Adrenal gland (tissue), 5 donors: ENCODE data around the gene NHSL2.

Experiments used
- POLR2A ChIP-seq, 2 donors: fragments of 450-650 bp; IDR thresholded peaks; one replicate each; pipeline ENCODE4 v1.6.1; 2017; ENCODE audit warnings: antibody characterized with exemption in 2 of 2, mild to moderate bottlenecking in 2 of 2, moderate library complexity in 1 of 2
- TF ChIP-seq, protein P1 (sequence below), 6 experiments: fragments of 450-650 bp in 4 of 6; fragments of 200-600 bp in 2 of 6; sonication (generic) in 1 of 6; IDR thresholded peaks; 1 replicate in 5 of 6; 2 replicates in 1 of 6; pipeline versions ENCODE4 v1.5.1 to v1.8.0; 2016 to 2021; ENCODE audit warnings: antibody characterized with exemption in 6 of 6, mild to moderate bottlenecking in 2 of 6, moderate library complexity in 1 of 6
- donor health status: DM: no; HTN: no; CAD: no.

DNA sequence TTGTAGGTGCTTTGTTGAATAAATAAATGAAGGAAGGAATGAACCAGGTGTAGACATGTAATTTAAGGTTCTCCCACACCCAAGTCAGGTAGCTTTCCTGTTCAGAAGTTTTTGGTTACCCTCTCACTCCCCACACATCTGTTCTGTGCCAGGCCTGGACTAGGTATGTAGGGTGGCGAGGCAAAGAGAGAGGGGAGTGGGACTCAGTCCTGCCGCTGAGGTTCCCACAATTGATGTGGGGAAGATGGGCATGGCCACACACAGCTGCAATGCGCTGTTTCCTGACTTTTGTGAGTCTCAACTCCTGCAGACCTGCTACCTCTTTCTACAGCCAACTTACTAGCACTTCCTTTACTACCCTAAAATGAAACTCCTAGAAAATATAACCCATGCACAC is 132.2 kb downstream of the NHSL2 start:
- TF ChIP-seq, protein P1, sequence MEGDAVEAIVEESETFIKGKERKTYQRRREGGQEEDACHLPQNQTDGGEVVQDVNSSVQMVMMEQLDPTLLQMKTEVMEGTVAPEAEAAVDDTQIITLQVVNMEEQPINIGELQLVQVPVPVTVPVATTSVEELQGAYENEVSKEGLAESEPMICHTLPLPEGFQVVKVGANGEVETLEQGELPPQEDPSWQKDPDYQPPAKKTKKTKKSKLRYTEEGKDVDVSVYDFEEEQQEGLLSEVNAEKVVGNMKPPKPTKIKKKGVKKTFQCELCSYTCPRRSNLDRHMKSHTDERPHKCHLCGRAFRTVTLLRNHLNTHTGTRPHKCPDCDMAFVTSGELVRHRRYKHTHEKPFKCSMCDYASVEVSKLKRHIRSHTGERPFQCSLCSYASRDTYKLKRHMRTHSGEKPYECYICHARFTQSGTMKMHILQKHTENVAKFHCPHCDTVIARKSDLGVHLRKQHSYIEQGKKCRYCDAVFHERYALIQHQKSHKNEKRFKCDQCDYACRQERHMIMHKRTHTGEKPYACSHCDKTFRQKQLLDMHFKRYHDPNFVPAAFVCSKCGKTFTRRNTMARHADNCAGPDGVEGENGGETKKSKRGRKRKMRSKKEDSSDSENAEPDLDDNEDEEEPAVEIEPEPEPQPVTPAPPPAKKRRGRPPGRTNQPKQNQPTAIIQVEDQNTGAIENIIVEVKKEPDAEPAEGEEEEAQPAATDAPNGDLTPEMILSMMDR (IDR thresholded peaks at IDR 0.05) = no peak
- TF ChIP-seq POLR2A (IDR thresholded peaks at IDR 0.05) = no peak
